Measurements from ENCODE around the gene ZNF879.

The ZNF879 gene

DNA sequence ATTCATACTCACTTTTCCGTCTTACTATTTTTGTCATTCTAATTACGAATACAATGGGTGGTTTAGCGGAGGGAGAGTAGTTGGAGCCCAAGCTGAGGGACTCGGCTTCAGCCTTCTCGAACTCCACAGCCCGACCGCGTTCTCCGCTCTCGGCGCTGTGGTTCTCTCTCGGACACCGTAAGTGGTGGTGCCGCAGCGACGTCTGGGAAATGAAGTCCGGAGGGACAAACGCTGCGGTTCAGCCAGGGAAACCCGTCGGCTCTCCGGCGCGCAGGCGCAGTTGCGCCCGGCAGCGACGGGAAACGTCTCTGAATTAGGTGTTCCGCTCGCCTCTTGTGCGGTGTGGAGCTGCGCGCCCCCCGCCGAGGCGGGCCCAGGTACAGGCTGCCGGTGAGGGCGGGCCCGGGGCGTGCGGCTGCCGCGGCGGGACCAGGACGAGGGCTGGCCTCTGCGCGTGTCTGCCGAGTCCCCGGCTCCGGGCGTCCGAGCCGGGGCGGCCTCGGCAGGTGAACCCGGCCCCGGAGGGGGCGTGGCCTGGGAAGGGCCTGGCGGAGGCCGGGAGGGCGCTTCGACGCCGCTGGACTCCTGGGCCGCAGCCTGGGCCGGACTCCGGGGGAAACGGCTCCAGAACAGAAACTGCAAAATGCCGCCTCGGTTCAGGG, at the start of gene ZNF879:
Gene ZNF879 (plus strand): TSS at position 277 of the 662 bp plus-strand sequence. CDS start 1,201 bp downstream, outside the sequence.
- DNase-seq = peak; percentile 94

DNA sequence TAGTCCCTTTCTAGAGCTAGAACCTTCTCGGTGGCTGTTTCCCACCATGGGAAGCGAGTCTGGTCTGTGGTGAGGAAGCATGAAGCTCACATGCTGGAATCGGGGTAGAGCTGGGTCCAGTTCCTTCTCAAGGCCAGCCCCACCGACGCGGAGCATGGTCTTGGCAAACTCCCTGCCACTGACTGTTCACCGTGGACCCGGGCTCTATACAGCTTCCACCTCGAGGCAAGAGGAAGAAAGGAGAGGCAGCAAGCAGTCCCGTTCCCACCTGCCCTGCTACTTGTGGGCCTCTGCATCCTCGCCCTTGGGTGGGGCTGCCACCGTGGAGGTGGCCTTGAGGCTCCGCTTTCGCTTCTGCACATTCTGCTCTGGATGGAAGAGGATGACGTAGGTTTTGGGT, 42.2 kb upstream of the ZNF879 start:
- DNase-seq = no peak

DNA sequence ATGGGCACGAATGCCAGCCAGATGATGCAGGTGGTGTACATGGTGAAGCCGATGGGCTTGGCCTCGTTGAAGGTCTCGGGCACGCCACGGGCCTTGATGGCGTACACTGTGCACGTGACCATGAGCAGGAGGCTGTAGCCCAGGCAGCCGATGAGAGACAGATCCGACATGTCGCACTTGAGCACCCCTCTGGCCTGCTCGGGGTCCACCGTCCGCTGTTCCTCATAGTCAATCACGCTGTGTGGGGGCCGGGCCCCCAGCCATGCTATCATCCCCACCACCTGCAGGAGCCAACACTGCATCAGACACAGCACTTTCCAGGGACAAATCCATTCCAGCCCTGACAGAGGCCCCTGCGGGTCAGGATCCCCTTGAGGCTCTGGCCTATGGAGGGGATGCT, 40.7 kb upstream of the ZNF879 start:
- DNase-seq = no peak

DNA sequence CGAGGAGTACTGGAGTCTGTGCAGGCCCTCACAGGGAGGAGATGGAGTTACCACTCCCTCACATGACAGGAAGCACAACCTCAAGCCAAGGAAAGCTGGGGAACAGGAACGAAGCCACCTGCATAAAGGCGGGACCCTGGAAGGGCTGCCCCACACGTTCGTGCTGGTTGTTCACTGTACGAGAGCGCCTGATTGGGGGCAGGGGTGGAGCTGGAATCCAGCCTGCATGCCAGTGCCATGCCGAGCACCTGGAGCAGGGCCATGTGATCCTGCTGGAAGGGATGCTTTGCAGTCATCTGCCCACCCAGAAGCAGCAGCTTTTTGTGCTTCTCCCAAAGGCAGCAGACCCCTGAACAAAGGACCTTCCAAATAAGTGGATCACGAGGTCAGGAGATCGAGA, 39.9 kb upstream of the ZNF879 start:
- no peak for DNase-seq

DNA sequence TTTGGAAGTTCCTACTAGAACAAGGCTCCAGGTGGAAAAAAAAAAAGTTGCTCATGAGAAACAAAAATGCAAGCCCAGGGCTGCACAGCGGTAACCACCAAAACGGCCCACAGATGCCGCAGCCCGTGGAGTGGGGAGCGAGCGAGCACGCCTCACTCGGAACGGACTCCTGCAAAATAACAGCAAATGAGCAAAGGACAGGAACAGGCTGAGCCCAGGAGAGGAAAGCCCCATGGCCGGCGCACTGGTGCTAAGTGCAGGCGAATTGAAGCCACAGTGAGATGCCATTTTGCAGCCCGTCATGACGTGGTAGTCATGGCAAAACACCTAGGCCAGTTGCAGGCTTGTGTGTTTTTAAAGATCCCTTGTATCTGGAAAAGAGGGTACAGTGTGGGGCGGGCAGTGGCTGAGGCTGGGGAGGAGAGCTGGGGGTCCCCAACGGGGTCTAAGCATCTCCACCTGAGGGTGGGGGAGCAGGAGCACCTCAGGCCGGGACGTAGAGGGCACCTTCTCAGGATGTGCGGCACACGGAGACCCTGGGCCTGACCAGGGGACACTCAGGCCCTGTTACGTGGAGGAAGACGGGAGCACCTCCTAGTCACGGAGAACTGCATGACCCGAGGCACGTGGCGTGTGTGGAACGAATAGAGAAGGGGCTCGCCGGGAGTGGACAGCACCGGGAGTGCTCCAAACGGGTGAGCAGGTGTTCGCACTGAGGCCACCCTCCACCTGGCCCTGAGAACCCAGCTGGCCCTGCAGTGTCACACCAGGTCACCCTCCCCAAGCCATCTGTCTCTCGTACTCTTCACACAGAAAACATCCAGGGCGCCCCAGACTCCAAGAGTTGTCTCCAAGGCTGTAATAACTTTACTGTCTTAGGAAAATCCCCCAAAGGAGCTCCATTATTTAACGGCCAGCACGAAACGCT, 39.2 kb upstream of the ZNF879 start:
- no peak for DNase-seq

DNA sequence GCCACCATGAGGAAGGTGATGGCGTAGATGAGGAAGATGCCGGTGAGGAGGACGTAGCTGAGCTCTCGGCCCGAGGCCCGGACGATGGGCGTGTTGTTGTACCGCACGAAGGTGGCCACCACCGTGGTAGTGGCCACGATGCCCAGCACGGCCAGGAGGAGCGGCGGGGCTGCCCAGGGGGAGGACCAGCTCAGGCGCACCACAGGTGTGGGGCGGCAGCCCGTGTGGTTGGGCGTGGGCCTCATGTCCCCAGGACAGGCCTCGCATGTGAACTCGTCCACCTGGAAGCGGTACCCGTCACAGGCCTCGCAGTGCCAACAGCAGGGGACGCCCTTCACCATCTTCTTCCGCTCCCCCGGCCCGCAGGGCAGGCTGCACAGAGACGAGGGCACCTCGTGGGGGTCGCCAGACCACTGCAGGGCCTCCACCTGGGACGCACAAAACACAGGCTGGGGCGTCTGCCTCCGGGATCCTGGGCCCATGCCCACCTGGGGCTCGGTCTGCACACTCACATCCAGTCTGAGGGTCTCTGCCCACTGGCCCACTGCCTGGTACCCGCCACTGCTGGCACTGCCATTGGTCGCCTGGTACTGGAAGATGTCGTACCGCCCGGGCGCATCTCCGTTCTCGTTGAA, 37.2 kb upstream of the ZNF879 start:
- DNase-seq = no peak

DNA sequence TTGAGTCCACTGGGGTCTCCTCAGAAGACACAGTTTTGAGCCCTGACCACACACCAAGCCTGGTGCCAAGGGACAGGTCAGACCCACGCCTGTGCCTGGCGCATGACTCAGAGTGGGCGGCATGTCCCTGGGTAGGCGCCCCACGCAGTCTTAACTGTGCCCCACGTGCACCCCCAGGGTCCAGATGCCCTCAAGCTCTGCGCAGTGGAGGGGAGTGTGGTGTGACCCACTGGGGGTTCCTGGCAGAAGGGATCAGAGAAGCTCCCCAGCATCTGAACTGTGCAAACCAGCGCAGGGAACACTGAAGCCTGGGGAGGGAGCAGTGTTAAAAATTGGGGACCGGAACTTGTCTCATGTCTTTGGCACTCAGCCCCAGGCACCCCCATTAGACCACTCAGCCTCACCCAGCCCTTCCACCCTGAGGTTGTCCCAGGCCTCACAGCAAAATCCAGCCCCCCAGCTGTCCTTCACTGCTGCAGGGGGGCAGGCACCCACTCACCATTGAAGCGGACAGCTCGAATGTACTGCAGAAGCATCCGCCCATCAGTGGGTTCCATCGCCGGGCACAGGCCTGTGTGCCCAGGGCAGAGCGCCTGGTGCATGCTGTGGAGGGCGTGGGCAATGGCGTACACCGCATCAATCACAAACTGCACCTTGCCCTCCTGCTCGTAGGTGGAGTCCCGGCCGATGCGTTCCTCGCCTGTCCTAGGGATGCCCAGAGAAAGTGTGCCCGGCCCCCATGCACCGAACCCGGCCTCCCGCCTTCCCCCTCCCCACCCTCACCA, 35.0 kb upstream of the ZNF879 start:
- no peak for DNase-seq

DNA sequence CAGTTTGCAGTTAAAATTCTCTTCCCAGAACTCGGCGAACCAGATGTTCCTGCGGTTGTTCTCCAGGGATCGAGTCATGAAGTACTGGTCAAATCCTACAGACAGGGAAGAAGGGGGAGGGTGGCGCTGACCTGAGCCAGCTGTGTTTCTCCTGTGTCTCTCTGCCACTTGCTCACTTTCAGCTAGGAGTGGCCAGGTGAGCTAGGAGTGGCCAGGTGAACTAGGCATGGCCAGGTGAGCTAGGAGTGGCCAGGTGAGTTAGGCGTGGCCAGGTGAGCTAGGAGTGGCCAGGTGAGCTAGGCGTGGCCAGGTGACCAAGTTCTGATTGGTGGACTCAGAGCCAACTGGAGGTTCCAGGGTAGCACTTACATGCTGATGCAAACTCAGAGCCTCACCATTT, 34.3 kb upstream of the ZNF879 start:
- DNase-seq = no peak

DNA sequence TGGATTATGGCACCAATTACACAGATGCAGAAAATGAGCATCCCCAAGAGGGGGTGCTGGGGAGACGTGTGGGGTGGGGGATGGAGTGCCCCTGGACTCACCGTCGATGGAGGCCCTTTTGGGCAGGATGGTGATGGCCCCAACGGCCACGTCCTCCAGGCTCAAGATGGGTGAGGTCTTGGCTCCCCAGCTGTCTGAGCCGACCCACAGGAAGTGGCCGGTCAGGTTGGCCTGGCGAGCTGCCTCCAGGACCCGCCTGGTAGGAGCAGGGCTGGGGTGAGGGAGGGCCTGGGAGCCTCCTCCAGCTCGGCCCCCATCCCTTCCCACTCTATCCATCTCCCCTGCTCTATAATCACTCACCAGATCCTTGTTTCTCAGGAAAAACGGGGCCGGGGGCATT, 33.1 kb upstream of the ZNF879 start:
- DNase-seq = no peak

DNA sequence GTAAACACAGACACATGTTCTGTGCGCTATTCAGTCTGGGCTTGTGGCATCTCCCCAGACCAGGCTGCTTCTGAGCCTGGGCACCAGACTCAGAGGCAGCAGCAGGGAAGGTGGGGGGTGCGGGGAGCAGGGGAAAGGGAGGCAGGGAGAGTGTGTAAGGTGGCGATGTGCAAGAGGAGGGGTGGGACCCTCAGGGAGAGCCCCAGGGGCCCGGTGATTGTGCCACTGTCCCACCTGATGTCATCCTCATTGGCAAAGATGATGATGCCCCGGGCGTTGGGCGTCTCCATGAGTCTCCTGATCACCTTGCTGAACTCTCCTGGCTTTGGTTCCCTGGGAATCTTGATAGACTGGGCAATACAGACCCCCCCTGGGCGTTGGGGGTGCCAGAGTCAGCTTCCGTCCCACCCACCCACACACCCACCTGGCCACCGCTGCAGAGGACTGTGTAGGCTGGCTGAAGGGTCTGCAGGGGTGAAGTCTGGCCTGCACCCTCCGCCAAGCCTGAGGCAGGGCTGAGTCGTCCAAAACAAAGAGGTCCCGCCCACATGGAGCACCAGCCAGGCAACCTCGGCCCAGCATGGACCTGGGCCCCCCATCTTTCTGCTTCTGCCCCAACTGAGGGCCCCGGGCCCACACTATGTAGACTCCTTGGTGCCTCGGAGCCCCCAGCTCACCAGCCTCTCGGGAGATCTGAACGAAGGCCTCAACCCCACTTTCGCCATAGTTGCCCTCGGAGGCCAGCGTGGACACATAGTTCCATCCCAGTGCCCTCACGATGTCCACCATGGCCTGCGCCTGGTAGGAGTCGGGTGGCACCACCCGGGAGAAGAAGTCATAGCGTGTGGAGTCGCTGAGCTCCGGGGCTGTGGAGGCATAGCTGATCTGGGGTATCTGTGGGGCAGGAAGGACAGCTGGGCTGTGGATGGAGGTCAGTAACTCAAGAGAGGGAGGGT, 32.1 kb upstream of the ZNF879 start:
- no peak for DNase-seq

DNA sequence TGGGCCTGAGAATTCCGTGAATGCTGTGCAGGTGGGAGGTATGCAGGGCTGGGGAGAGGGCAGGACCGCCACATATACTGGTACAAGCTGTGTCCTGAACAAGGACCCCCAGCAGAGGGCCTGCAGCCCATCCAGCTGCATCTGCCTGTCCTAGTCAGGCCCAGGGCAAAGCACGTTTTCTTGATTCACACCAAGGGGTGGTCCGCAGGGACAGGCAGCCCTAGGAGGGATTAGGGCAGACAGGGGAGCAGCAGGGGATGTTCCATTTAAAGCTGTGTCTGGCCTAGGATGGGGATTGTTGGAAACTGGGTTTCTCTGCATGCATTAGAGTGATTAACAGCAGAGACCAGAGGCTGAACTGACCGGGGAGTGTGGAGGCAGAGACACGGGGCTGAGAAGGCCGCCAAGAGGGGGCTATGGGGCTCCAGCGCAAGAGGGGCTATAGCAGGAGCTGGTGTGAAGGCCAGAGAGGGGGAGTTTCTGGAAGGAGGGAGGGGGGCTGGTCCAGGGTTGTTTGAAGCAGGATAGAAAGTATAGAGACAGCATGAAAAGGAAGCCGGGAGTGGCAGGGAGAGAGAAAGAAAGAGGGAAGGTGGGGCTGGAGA, 31.2 kb upstream of the ZNF879 start:
- no peak for DNase-seq

DNA sequence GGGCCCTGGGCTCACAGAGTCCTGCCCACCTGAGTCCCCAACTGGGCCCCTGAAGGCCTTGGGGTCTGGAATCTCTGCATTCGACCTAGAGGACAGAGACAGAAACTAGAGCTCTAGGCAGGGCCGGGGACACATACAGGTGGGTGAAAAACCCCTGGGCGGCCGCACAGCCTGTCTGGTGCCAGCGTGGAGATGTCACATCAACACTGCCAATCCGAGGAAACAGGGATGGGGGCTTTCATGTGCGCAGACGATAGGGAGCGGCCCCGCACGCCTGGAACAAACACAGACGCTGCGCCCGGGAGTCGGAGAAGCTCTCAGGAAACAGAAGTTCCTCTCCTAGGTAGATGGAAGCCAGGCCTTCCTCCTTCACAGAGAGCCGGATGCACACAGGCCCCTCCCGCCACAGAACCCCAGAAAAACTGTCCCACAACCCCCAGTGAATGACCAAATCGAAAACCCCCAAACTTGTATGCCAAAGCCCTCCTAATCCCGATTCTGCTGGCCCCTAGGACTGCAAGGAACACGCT, 30.3 kb upstream of the ZNF879 start:
- DNase-seq = no peak

DNA sequence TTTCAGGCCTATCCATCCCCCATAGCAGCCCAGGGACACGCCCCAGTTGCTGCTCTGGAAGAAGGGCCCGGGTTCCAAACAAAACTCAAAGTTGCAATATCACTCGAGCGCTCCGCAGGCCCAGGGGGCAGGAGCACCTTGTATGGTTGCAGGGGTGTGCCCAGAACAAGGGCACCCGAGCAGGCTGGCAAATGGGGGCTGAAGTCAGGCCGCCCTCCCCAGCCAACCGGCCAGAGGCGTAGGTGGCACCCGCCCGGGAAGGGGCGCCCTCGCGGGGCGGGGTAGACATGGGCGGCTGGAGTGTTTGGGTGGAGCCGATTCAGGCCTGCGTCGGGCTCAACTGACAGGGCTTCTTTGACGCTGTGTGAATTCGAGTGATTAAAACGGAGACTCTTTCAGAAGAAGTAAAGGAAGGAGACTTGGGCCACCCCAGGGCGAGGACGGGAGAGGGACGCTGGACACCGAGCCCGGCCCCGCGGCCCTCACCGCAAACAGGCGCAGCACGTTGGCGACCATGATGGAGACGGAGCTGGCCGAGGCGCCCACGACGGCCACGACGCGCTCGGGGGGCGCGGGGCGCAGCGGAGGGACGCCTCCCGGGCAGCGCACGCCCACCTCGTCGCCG, 29.5 kb upstream of the ZNF879 start:
- no peak for DNase-seq

DNA sequence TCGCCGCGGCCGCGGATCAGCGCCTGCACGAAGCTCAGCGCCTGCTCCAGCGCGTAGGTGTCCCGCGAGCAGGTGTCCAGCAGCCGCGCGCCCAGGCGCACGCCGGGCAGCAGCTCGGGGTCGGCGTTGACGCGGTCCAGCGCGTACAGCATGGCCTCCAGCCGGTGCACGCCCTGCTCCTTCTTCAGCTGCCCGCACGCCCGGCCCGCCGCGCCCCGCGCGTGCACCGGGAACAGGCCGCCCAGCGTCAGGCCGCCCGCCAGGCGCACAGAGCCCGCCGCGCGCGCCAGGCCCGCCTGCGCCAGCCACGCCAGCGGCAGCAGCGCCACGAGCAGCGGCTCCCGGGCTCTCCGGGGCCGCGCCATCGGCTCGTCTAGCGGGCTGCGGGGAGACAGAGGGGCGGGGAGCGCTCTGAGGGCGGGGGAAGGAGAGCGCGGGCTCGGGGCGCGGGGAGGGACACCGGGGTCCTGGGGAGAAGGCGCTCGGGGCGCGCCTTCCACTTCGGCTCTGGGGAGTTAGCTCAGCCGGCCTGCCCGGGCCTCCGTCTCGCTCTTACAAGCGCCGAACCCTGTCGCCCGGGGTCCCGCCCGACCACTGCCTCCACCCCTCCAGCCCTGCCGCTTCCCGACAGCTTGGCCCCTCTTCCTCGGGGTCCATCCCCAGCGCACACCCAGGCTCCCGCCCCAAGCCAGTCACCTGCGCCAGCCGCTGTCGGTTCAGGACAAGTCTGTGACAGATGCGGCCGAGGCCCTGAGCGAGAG, 28.8 kb upstream of the ZNF879 start, which contains the start of gene GRM6:
Gene GRM6 (minus strand): TSS at position 741 of the 761 bp plus-strand sequence. CDS start 376 bp downstream, at position 365.
- DNase-seq = no peak

DNA sequence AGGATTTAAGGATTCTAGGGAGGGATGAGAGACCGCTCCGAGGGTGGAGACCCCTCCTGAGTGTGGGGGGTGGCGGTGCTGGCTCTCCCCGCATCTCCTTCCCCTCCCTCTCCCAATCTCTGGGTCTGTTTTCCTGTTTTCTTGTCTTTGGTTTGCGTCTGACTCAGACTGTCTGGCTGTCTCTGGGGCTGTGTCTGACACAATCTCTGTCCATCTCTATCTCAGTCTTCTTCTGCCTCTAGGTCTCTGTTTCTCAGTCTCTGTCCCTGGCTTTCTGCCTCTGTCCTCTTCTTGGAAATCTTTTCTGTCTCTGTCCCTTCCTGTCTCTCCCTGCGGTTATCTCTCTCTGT, 28.3 kb upstream of the ZNF879 start:
- no peak for DNase-seq

DNA sequence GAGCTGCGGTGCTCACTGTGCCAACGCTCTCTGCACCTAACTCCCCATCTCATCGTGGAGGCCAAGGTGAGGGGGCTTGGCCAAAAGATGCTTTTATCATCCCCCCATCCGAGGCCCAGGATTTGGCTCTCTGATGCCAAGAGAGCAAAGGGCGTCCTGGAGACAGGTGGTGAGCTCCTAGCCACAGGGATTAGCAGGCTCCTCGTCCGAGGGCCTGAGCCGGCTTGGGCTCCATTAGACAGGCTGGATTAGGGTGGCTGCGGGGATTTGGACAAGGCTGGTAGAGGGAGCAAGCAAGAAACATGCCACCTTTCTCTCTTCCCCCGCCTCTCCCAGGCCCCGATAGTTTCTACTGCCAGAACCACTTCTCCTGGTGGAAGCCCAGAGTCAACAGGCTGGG, 27.4 kb upstream of the ZNF879 start:
- DNase-seq = no peak

DNA sequence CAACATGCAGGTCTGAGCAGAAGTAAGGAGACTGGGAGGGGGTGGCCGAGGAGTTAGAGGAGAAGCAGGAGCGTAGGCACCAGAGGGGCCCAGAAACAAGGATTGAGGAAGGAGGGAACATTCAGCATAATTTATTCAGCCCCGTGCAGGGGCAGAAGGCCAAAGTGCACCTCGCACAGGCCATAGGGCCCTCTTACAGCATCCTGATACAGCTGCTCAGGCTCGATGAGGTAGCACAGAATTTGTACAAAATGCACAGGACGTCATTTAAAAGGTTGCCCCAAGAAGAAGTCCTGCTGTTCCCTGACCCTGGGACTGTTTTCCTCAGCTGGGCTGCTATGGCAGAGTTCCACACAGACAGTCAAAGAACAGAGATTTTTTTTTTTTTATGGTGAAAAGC, 26.4 kb upstream of the ZNF879 start:
- DNase-seq = no peak

DNA sequence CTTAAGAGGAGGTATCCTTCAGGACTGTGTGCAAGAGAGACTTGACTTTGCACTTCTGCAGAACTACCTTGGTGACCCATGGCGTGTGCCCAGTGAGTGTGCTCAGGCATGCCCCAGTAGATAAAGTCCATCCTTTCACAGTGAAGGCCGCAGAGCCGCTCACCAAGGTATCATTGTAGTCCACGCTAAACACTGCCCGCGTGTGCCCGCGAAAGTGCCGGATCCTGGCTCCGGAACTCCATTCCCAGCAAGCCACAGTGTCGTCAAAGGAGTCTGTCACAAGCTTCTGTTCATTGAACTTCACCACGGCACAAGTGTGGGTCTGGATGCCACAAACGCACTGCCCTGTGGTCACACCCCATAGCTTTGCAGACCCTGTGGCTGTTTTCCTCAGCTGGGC, 25.2 kb upstream of the ZNF879 start:
- DNase-seq = no peak

DNA sequence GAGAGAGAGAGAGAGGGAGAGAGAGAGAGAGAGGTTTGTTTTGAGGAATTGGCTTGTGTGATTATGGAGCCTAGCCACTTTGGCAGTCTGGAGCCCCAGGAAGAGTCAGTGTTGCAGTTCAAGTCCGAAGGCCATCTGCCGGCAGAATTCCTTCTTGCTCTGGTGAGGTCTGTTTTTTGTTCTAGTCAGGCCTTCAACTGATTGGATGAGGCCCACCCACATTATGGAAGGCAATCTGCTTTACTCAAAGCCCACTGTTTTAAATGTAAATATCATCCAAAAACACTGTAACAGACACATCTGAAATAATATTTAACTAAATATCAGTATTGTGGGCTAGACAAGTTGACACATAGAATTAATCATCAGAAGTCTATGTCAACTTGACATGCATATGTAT, 17.0 kb upstream of the ZNF879 start:
- no peak for DNase-seq

DNA sequence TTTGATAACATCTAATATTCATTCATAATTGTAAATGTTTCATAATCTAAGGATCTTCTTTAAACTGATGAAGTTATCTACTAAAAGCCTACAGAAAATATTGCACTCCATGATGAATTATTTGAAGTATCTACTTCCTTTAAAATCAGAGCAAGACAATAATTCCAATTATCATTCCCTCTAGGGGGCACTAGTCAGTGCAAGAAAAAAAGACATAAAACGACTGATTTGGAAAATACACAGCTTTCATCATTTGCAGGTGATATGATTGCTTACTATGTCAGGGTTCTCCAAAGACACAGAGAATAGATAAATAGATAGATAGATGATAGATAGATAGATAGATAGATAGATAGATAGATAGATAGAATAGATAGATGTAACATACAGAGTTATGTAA, 14.9 kb upstream of the ZNF879 start:
- no peak for DNase-seq
